ENCODE measurements around the gene MRO. TPM values are rescaled to one million over a fixed set of nuclear protein-coding genes. Genes with fewer than 3 reads are reported as not detected.

MRO gene
- total RNA-seq, 1 experiment from 2014 or later, result 0.84 TPM

DNA sequence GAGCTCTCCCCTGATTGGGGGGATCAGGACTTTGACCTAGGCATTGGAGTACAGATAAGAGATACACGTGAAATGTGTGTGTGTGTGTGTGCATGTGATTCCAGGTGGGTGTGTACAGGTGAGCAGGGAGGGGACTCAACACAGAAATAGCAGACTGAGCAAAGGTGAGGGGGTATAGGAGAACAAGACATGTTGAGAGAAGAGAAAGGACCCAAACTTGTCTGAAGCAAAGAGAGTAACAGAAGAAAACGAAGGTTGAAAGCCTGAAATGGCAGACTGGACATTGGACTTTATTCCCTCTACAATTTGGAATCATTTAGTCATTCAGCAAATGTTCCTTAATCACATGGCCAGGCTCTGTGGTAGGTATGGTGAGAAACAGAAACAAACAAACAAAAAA, 23.3 kb downstream of the MRO start:
- H3K9me2 ChIP-seq (ENCODE audit: insufficient read depth), result no peaks in the 10 kb centered on the region
- TF ChIP-seq, protein P1, sequence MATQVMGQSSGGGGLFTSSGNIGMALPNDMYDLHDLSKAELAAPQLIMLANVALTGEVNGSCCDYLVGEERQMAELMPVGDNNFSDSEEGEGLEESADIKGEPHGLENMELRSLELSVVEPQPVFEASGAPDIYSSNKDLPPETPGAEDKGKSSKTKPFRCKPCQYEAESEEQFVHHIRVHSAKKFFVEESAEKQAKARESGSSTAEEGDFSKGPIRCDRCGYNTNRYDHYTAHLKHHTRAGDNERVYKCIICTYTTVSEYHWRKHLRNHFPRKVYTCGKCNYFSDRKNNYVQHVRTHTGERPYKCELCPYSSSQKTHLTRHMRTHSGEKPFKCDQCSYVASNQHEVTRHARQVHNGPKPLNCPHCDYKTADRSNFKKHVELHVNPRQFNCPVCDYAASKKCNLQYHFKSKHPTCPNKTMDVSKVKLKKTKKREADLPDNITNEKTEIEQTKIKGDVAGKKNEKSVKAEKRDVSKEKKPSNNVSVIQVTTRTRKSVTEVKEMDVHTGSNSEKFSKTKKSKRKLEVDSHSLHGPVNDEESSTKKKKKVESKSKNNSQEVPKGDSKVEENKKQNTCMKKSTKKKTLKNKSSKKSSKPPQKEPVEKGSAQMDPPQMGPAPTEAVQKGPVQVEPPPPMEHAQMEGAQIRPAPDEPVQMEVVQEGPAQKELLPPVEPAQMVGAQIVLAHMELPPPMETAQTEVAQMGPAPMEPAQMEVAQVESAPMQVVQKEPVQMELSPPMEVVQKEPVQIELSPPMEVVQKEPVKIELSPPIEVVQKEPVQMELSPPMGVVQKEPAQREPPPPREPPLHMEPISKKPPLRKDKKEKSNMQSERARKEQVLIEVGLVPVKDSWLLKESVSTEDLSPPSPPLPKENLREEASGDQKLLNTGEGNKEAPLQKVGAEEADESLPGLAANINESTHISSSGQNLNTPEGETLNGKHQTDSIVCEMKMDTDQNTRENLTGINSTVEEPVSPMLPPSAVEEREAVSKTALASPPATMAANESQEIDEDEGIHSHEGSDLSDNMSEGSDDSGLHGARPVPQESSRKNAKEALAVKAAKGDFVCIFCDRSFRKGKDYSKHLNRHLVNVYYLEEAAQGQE (IDR thresholded peaks at IDR 0.05; ENCODE audit: low read depth), result no peak
- no peak for TF ChIP-seq SP1 (IDR thresholded peaks at IDR 0.05; ENCODE audit: low read depth)
- TF ChIP-seq, protein P2, sequence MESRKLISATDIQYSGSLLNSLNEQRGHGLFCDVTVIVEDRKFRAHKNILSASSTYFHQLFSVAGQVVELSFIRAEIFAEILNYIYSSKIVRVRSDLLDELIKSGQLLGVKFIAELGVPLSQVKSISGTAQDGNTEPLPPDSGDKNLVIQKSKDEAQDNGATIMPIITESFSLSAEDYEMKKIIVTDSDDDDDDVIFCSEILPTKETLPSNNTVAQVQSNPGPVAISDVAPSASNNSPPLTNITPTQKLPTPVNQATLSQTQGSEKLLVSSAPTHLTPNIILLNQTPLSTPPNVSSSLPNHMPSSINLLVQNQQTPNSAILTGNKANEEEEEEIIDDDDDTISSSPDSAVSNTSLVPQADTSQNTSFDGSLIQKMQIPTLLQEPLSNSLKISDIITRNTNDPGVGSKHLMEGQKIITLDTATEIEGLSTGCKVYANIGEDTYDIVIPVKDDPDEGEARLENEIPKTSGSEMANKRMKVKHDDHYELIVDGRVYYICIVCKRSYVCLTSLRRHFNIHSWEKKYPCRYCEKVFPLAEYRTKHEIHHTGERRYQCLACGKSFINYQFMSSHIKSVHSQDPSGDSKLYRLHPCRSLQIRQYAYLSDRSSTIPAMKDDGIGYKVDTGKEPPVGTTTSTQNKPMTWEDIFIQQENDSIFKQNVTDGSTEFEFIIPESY (IDR thresholded peaks at IDR 0.05; ENCODE audit: extremely low read depth, insufficient replicate concordance, low read length), result no peak
- TF ChIP-seq SIN3A (IDR thresholded peaks at IDR 0.05; ENCODE audit: low read depth), result no peak
- no peak for TF ChIP-seq EGR1 (IDR thresholded peaks at IDR 0.05; ENCODE audit: low read depth)
- TF ChIP-seq EZH2 (IDR thresholded peaks at IDR 0.05), result no peak
- no peak for TF ChIP-seq CEBPB (IDR thresholded peaks at IDR 0.05; ENCODE audit: low read depth)
- TF ChIP-seq FOSL1 (IDR thresholded peaks at IDR 0.05; ENCODE audit: low read depth), result no peak
- no peak for TF ChIP-seq ZFX (IDR thresholded peaks at IDR 0.05)
- TF ChIP-seq EZH2phosphoT487 (IDR thresholded peaks at IDR 0.05; ENCODE audit: borderline replicate concordance), result no peak
- TF ChIP-seq, protein P3, sequence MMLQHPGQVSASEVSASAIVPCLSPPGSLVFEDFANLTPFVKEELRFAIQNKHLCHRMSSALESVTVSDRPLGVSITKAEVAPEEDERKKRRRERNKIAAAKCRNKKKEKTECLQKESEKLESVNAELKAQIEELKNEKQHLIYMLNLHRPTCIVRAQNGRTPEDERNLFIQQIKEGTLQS (IDR thresholded peaks at IDR 0.05), result no peak
- no peak for TF ChIP-seq YY1 (IDR thresholded peaks at IDR 0.05; ENCODE audit: extremely low read depth, insufficient replicate concordance, low read depth, low read length)
- no peak for TF ChIP-seq ZNF274 (IDR thresholded peaks at IDR 0.05; ENCODE audit: low read depth, low read length)
- TF ChIP-seq SRF (IDR thresholded peaks at IDR 0.05; ENCODE audit: low read depth), result no peak
- no peak for TF ChIP-seq TCF7L2 (IDR thresholded peaks at IDR 0.05; ENCODE audit: borderline replicate concordance, extremely low read depth, insufficient read depth, insufficient read length)
- no peak for TF ChIP-seq ELF1 (IDR thresholded peaks at IDR 0.05; ENCODE audit: borderline replicate concordance, low read depth)
- H3K9me3 ChIP-seq (ENCODE audit: control insufficient read depth in 1 of 2, insufficient read depth in 1 of 2, low read depth in 1 of 2, low read length in 2 of 2), result no peaks in the 10 kb centered on the region
- no peaks in the 10 kb centered on the region for H3K27me3 ChIP-seq (ENCODE audit: insufficient read depth, low read length)
- DNase-seq (ENCODE audit: low read depth, low spot score), result no peak
- ATAC-seq, result no peak
- no peak overlapping the region for H3K9ac ChIP-seq (ENCODE audit: low read length)
- ChIA-PET RAD21 (ENCODE audit: low non-redundant PET in 1 of 2, low total read pairs in 2 of 2, uncharacterized antibody in 2 of 2, unreplicated experiment in 2 of 2) (no interaction called here), CTCF (no interaction called here), POLR2A (no interaction called here)
- H3K4me1 ChIP-seq (ENCODE audit: control insufficient read depth in 1 of 2, insufficient read depth in 2 of 2, low read length in 2 of 2), result no peaks in the 10 kb centered on the region
- no TSS peak for BruUV-seq (replicated peaks)
- no peaks in the 10 kb centered on the region for H3K36me3 ChIP-seq (ENCODE audit: control insufficient read depth in 1 of 2, insufficient read depth in 2 of 2, low read length in 2 of 2)
- H3K4me2 ChIP-seq (ENCODE audit: low read length), result no peak overlapping the region
- H2AFZ ChIP-seq (ENCODE audit: low read depth, low read length, poor library complexity, severe bottlenecking), result no peak overlapping the region
- intact Hi-C loops (cut with micrococcal nuclease), result no loop called here
- H3K4me3 ChIP-seq (replicated peaks in 1 of 2; ENCODE audit: low read depth in 1 of 2, low read length in 2 of 2), result no peak overlapping the region
- H4K20me1 ChIP-seq (ENCODE audit: insufficient read depth), result no peaks in the 10 kb centered on the region
- no peak overlapping the region for H3K27ac ChIP-seq (ENCODE audit: low read depth, low read length)
- H3K79me2 ChIP-seq (ENCODE audit: insufficient read depth, low read length), result no peaks in the 10 kb centered on the region

All from HCT116 (cell line).